LNCAP (cell line): ENCODE measurements around the gene PTGER1.

Source experiments
- CTCF ChIP-seq: fragments of 450-650 bp; IDR thresholded peaks from 2 replicates; pipeline ENCODE4 v1.5.1; 2017; ENCODE audit warnings: mild to moderate bottlenecking

Gene PTGER1

GRCh38 chr19:14434543-14435319, 40.4 kb downstream of the PTGER1 start:
- no peak for TF ChIP-seq CTCF

- 0 out of 2 replicates have a peak, but pooled peaks have one; percentile 17 for TF ChIP-seq CTCF
Measured at GRCh38 chr19:14433554-14434501, 41.3 kb downstream of the PTGER1 start.

GRCh38 chr19:14432791-14433553, 42.2 kb downstream of the PTGER1 start, which contains the start of gene PKN1:
Gene PKN1, plus strand, starts transcription at chr19:14433306. Its CDS starts 216 bp downstream, at chr19:14433522.
- TF ChIP-seq CTCF = no peak

- TF ChIP-seq CTCF = no peak
Measured at GRCh38 chr19:14430712-14431111, 44.4 kb downstream of the PTGER1 start.

GRCh38 chr19:14428882-14429416, 46.2 kb downstream of the PTGER1 start:
- TF ChIP-seq CTCF = no peak

GRCh38 chr19:14427461-14427860, 47.7 kb downstream of the PTGER1 start:
- no peak for TF ChIP-seq CTCF

GRCh38 chr19:14425696-14426138, 49.4 kb downstream of the PTGER1 start:
- no peak for TF ChIP-seq CTCF
